ENCODE data around the gene GPRC5C.

GPRC5C gene

GRCh38 chr17:74410001-74410443 lies 21.9 kb upstream of the GPRC5C start:
- H3K27ac ChIP-seq, result no peak overlapping the region
- no peaks in the 10 kb centered on the region for H3K27me3 ChIP-seq (ENCODE audit: control insufficient read depth, insufficient read depth, low read length)

GRCh38 chr17:74412581-74412980 lies 19.3 kb upstream of the GPRC5C start:
- Histone ChIP-seq H3K79me2 (no peaks in the 10 kb centered on the region), H3K27me3 (ENCODE audit: control insufficient read depth, insufficient read depth, low read length) (no peaks in the 10 kb centered on the region), H3K4me3 (ENCODE audit: low read depth, low read length) (no peak overlapping the region), H3K9ac (no peak overlapping the region), H2AFZ (no peak overlapping the region), H3K4me2 (ENCODE audit: low read length) (no peak overlapping the region), H3K27ac (no peak overlapping the region), H3K4me1 (no peaks in the 10 kb centered on the region), H3K9me3 (ENCODE audit: control insufficient read depth, low read length) (no peaks in the 10 kb centered on the region), H3K36me3 (ENCODE audit: control insufficient read depth, insufficient read depth, low read length) (no peaks in the 10 kb centered on the region)
- no peak for TF ChIP-seq CTCF (IDR thresholded peaks at IDR 0.05)

More at GRCh38 chr17:74410001-74410443, 21.9 kb upstream of the GPRC5C start:
- Histone ChIP-seq H2AFZ (no peak overlapping the region), H3K36me3 (ENCODE audit: control insufficient read depth, insufficient read depth, low read length) (no peaks in the 10 kb centered on the region), H3K9me3 (ENCODE audit: control insufficient read depth, low read length) (no peaks in the 10 kb centered on the region), H3K79me2 (no peaks in the 10 kb centered on the region), H3K4me3 (ENCODE audit: low read depth, low read length) (no peak overlapping the region), H3K9ac (no peak overlapping the region), H3K4me2 (ENCODE audit: low read length) (no peak overlapping the region), H3K4me1 (no peaks in the 10 kb centered on the region)
- no peak for TF ChIP-seq CTCF (IDR thresholded peaks at IDR 0.05)

- Histone ChIP-seq H3K9ac (no peak overlapping the region), H2AFZ (no peak overlapping the region), H3K27ac (no peak overlapping the region), H3K9me3 (ENCODE audit: control insufficient read depth, low read length) (no peaks in the 10 kb centered on the region), H3K4me2 (ENCODE audit: low read length) (no peak overlapping the region), H3K36me3 (ENCODE audit: control insufficient read depth, insufficient read depth, low read length) (no peaks in the 10 kb centered on the region), H3K4me1 (no peaks in the 10 kb centered on the region), H3K27me3 (ENCODE audit: control insufficient read depth, insufficient read depth, low read length) (no peaks in the 10 kb centered on the region), H3K4me3 (ENCODE audit: low read depth, low read length) (no peak overlapping the region), H3K79me2 (no peaks in the 10 kb centered on the region)
- no peak for TF ChIP-seq CTCF (IDR thresholded peaks at IDR 0.05)
These were observed 18.4 kb upstream of the GPRC5C start for GRCh38 chr17:74413491-74413890.

GRCh38 chr17:74414510-74414909 lies 17.4 kb upstream of the GPRC5C start:
- H3K9ac ChIP-seq, result no peak overlapping the region
- no peak overlapping the region for H2AFZ ChIP-seq
- no peak for TF ChIP-seq CTCF (IDR thresholded peaks at IDR 0.05)
- no peak overlapping the region for H3K4me2 ChIP-seq (ENCODE audit: low read length)
- no peaks in the 10 kb centered on the region for H3K27me3 ChIP-seq (ENCODE audit: control insufficient read depth, insufficient read depth, low read length)
- no peak overlapping the region for H3K27ac ChIP-seq
- H3K4me1 ChIP-seq, result no peaks in the 10 kb centered on the region
- H3K4me3 ChIP-seq (ENCODE audit: low read depth, low read length), result no peak overlapping the region
- H3K79me2 ChIP-seq, result no peaks in the 10 kb centered on the region
- H3K36me3 ChIP-seq (ENCODE audit: control insufficient read depth, insufficient read depth, low read length), result no peaks in the 10 kb centered on the region
- no peaks in the 10 kb centered on the region for H3K9me3 ChIP-seq (ENCODE audit: control insufficient read depth, low read length)

- no peak for TF ChIP-seq CTCF (IDR thresholded peaks at IDR 0.05)
- Histone ChIP-seq H2AFZ (no peak overlapping the region), H3K79me2 (no peaks in the 10 kb centered on the region), H3K27ac (no peak overlapping the region), H3K4me2 (ENCODE audit: low read length) (no peak overlapping the region), H3K9me3 (ENCODE audit: control insufficient read depth, low read length) (no peaks in the 10 kb centered on the region), H3K4me3 (ENCODE audit: low read depth, low read length) (no peak overlapping the region), H3K4me1 (no peaks in the 10 kb centered on the region), H3K9ac (no peak overlapping the region), H3K27me3 (ENCODE audit: control insufficient read depth, insufficient read depth, low read length) (no peaks in the 10 kb centered on the region), H3K36me3 (ENCODE audit: control insufficient read depth, insufficient read depth, low read length) (no peaks in the 10 kb centered on the region)
These were observed 16.1 kb upstream of the GPRC5C start for GRCh38 chr17:74415608-74416396.

Measured in parathyroid adenoma (tissue), 2 donors.